ENCODE data around the gene TPM4.
"Not testable (repeated sequence)": the region's sequence is repeated elsewhere in the genome, so short reads cannot be mapped to it uniquely, and the experiment has no call there.

DNA sequence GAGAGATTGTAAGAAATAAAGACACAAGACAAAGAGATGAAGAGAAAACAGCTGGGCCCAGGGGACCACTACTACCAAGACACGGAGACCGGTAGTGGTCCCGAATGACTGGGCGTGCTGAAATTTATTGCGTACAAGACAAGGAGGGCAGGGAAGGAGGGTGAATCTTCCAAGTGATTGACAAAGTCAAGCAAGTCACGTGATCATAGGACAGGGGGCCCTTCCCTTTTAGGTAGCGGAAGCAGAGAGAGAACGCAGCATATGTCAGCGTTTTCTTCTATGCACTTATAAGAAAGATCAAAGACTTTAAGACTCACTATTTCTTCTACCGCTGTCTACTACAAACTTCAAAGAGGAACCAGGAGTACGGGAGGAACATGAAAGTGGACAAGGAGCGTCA, 46.1 kb upstream of the TPM4 start:
- TF ChIP-seq, protein P1, sequence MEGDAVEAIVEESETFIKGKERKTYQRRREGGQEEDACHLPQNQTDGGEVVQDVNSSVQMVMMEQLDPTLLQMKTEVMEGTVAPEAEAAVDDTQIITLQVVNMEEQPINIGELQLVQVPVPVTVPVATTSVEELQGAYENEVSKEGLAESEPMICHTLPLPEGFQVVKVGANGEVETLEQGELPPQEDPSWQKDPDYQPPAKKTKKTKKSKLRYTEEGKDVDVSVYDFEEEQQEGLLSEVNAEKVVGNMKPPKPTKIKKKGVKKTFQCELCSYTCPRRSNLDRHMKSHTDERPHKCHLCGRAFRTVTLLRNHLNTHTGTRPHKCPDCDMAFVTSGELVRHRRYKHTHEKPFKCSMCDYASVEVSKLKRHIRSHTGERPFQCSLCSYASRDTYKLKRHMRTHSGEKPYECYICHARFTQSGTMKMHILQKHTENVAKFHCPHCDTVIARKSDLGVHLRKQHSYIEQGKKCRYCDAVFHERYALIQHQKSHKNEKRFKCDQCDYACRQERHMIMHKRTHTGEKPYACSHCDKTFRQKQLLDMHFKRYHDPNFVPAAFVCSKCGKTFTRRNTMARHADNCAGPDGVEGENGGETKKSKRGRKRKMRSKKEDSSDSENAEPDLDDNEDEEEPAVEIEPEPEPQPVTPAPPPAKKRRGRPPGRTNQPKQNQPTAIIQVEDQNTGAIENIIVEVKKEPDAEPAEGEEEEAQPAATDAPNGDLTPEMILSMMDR (IDR thresholded peaks at IDR 0.05), result not testable (repeated sequence)
- not testable (repeated sequence) for TF ChIP-seq EP300 (IDR thresholded peaks at IDR 0.05)
